NOMO-1 treated with DMSO at 0.1 percent for 48 hours (cell line): Measurements from ENCODE around the gene GPBAR1.
A peak's percentile ranks its signal among the peaks of the same experiment; 100 is the strongest.

Source experiments
- DNase-seq: peaks from one replicate; lab custom pipeline; 2025; ENCODE audit not compliant: unreplicated experiment; lab: John Stamatoyannopoulos, UW

GPBAR1 gene, protein sequence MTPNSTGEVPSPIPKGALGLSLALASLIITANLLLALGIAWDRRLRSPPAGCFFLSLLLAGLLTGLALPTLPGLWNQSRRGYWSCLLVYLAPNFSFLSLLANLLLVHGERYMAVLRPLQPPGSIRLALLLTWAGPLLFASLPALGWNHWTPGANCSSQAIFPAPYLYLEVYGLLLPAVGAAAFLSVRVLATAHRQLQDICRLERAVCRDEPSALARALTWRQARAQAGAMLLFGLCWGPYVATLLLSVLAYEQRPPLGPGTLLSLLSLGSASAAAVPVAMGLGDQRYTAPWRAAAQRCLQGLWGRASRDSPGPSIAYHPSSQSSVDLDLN

DNA sequence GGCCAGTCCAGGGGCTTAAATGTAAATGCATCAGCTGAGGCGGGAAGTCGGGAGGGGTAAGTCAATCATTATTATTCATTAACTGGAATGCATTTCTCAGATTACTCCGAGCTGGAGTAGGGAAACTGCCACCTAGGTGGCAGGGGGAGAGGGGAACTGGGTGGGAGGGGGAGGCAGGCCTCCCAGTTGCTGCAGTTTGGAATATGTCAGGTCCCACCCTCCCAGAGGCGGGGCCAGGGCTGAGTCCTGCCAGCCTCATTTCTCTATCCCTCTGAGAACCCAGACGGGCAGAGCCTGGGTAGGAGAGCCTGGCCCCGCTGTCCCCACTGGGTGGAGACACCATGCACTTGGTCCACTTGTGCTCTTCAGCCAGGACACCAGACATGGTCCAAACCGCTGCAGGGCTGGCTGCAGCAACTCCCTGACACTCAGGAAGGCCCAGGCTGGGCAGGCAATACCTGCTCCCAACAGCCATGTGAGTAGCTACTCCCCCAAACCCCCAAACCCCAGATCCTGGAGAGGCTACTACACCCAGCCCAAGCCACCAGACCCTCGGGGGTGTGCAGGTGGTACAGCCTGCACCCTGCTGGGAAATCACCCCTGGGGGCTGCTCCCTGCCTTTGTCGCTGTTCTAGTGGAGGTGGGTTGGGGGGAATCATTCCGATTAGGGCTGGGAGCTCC, at the start of gene GPBAR1:
Gene GPBAR1 (plus strand): TSS at position 274 of the 681 bp plus-strand sequence. CDS start 1,710 bp downstream, outside the sequence.
- no peak for DNase-seq

DNA sequence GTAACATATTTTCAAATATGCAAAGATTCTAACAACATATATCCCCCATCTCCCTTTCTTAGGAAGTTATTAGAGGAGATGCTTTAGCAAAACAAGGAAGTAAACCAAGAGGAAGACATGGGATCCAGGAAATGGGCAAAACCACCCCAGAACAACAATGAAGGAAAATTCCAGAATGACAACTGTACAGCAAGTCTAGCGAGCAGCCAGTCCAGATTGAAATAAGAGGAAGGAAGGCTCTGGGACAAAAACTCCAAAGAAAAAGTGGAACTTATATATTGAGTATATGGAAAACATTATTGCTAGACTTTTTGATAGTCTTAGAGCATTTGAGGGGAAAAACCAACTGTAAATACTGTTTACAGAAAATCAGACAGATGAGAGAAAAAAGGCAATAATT, 46.7 kb upstream of the GPBAR1 start:
- DNase-seq: no peak

GRCh38 chr2:218216336-218216673, 44.5 kb upstream of the GPBAR1 start:
- DNase-seq: no peak

GRCh38 chr2:218216674-218217359, 44.0 kb upstream of the GPBAR1 start, which contains the start of gene ARPC2:
ARPC2 (plus strand) TSS chr2:218217189; CDS start chr2:218217471, 282 bp downstream.
- DNase-seq: peak; percentile 84

DNA sequence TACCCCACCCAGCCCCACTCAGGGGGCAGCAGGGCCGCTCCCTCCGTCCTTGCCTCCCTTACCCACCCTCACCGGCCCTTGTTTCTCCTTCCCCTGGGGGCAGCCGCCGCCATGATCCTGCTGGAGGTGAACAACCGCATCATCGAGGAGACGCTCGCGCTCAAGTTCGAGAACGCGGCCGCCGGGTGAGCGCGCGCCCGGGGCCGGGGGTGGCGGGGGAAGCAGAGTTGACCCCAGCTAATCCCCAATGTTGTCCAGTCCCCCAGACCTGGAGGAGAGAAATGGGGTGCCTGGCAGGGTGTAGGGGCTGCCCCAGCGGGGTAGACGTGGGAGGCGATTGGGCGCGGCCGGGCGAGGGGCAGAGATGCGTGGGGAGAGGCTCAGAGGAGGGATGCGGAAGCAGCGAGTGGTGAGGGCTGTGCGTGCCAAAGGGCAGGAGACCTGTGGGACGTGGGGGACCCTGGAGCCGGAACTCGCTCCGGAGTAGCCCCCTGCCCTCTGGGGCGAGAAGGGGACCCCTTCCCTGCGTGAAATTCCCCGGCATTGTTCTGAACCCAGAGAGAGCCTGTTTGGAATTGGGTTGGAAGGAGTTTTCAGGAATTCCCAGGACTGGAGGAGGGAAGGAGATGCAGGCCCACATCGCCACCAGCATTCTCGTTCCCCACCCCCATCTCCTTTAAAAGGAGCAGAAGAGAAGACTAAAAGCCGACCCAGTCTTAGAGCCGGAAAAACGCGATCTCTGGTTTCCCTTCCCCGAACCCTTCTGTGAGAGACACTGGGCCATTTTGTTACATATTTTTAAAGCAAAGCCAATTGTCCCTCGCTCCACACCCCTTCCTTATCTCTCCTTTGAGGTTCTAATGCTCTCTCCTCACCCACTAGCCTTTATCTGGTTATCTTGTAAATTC, 43.2 kb upstream of the GPBAR1 start:
- peak; percentile 59 for DNase-seq

DNA sequence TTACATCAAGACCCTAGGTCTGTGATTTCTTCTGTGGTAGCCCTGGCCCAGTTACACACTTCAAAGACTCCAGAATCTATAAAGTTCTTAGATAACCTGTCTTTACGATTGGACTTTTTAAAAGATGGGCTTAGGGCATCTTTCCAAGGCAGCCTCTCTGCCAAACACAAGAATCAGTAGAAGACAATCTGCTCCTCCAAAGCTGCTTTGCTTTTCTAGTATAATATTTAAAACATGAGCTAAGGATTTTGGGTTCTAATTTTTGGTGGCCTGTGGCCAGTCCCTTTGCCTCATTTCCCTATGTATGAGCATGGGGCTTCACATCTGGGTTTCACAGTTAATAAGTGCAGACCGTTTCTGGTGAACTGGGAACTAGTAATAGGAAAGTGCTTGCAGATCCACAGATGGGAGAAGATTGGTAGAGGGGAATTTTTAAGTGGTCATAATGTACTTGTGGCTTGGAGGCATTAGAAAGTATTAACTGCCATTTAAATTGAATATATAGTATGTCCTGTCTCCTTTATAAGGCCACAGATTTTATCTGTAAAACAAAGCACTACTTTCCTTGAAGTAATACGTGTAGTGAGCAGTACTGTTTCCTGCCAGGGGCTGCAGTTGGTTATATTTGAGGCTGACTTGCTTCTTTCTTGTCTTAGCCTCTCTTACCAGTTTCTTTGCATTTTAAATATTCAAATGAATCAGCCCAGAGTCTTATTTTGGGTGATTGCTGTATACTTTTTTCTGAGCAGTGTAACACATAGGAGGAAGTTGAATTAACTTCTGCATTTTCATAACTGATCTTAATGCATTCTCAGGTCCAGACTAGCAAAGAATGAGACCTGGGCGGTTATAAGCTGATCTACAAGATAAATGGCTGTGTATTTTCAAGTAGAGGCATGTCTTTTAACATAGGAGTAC, 42.3 kb upstream of the GPBAR1 start:
- peak; percentile 86 for DNase-seq

- DNase-seq: no peak
These were observed 40.9 kb upstream of the GPBAR1 start for GRCh38 chr2:218219934-218220333.

DNA sequence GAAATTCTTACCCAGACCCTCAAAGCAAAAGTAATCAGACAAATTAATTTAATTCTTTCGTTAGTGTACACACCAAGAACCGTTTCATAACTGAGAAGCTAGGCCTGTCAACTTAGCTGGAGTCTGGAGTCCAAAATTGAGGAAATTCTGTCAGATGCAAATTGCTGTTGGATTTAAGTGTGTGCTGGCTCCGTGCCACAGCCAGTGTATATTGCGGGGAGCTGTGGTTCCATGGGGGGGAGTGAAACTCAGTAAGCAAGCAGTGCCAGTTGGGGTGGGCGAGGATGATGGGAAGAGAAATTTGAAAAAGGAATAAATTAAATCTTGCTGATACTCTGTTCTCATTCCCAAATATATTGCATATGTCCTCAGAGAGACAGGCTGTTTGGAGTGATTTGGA, 39.8 kb upstream of the GPBAR1 start:
- DNase-seq: no peak

- no peak for DNase-seq
These were observed 37.8 kb upstream of the GPBAR1 start for GRCh38 chr2:218223046-218223445.

DNA sequence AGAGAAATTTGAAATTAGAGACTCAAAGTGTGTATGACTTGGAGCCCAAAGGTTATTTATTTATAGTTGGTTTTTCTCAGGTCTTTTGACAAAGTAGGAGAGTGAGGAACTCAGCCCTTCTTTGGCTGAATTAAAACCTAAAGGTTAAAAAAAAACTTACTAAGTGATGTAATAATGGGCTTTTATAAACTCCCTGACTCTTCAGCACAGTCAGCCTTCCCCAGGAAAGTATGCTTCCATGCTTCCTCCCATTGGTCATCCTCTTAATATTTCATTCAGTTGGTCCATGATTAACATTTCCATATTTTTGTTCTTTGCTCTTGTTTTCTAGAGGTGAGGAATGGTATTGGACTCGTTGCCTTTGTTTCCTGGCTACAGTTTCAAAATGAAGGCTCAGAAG, 36.6 kb upstream of the GPBAR1 start:
- no peak for DNase-seq

- no peak for DNase-seq
These were observed 33.9 kb upstream of the GPBAR1 start for GRCh38 chr2:218226903-218227302.

GRCh38 chr2:218228366-218229090, 32.3 kb upstream of the GPBAR1 start:
- DNase-seq: no peak

GRCh38 chr2:218229239-218229638, 31.6 kb upstream of the GPBAR1 start:
- DNase-seq: peak; percentile 97

GRCh38 chr2:218229851-218230250, 31.0 kb upstream of the GPBAR1 start:
- peak; percentile 23 for DNase-seq

DNA sequence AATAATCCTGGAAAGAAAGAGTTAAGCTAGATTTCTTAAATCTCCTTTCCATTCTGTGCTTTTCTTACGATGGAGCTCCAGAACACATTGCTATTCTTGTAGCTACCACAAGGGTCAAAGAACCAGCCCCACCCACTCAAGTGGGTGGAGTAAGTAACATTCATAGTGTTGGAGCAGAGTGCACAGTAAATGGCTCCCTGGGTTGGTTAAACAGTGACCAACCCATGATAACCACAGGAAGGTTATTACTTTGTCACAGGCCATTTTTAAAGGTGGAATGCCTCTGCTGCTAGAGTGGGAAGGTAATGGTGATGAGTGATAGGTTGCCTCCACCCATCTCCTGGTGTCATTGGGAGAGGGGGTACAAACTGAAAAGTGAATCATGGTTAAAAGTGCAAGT, 29.9 kb upstream of the GPBAR1 start:
- DNase-seq: peak; percentile 26

DNA sequence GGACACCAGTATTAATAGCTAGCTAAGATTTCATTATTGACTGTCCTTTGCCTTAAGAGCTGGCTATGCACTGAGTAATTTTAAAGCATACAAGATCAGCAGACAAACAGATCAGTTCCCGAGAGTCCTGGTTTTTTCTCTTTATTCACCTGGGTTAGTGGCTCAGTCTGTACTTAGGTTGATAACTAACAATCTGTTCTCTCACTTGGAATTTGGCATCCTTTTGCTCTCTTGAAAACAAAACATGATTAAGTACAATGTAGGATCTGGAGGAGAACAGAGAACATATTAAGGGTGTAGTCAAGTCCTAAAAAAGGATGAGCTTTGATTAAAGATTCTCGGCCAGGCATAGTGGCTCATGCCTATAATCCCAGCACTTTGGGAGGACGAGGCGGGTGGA, 27.3 kb upstream of the GPBAR1 start:
- DNase-seq: no peak

DNA sequence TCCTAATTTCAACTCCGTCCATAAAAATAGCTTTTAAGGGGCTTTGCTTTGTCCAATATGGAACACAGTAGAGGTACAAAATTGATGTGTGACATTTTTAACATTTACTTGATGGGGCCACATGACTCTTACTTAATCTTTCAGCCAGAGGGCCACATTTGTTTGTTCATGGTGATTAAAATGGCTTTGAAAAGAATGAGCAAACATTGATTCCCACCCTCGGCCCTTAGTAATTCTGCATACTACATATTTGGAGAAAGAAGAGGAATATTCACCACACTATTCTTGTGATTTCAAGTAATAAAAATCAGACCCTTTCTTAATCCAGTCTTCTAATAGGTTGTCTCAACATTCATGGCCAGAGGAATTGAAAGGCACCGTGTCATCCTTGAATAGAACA, 26.3 kb upstream of the GPBAR1 start:
- DNase-seq: no peak

- DNase-seq: no peak
These were observed 25.8 kb upstream of the GPBAR1 start for GRCh38 chr2:218235017-218235416.

GRCh38 chr2:218236829-218237228, 24.0 kb upstream of the GPBAR1 start:
- DNase-seq: no peak
